Activated T-cell treated with anti-CD3 and anti-CD28 coated beads, Interleukin-2, amount 50 U/mL, for 72 hours (primary cell): Measurements from ENCODE around the gene EPHA5. TPM values are rescaled to one million over a fixed set of nuclear protein-coding genes. Genes with fewer than 3 reads are reported as not detected.

ENCODE experiments used
- ATAC-seq, 2 donors: fragments of 150-1000 bp; cut with Tn5 transposase; replicated peaks in 1 of 2; 2 replicates each; pipeline ENCODE4 v1.10.0; 2021; ENCODE audit warnings: moderate library complexity in 2 of 2, mild to moderate bottlenecking in 1 of 2
- DNase-seq, 2 donors: peaks; one replicate each; pipeline ENCODE4 v3.0.0; 2021 to 2022; ENCODE audit warnings: mixed read lengths in 1 of 2
- H3K27ac Mint-ChIP-seq: one replicate; pipeline ENCODE4 v1.8.0; 2022; ENCODE audit warnings: mild to moderate bottlenecking, moderate library complexity, mixed read lengths
- H3K27me3 Mint-ChIP-seq: one replicate; pipeline ENCODE4 v1.8.0; 2022; ENCODE audit warnings: low read depth, mixed read lengths
- H3K36me3 Mint-ChIP-seq, 2 donors: one replicate each; pipeline ENCODE4 v1.8.0; 2022; ENCODE audit warnings: mixed read lengths in 2 of 2, mild to moderate bottlenecking in 1 of 2; ENCODE audit not compliant: insufficient read depth in 2 of 2
- H3K4me1 Mint-ChIP-seq: one replicate; pipeline ENCODE4 v1.8.0; 2022; ENCODE audit warnings: low read depth, mixed read lengths
- H3K4me3 Mint-ChIP-seq, 2 donors: one replicate each; pipeline ENCODE4 v1.8.0; 2022; ENCODE audit warnings: mild to moderate bottlenecking in 2 of 2, mixed read lengths in 2 of 2, moderate library complexity in 2 of 2
- H3K9me3 Mint-ChIP-seq, 2 donors: one replicate each; pipeline ENCODE4 v1.8.0; 2022; ENCODE audit warnings: mixed read lengths in 2 of 2
- total RNA-seq, 2 donors: library from RNA; stranded (reverse); gene quantifications; one replicate each; pipeline ENCODE4 v1.2.3, GENCODE V29; 2022

The EPHA5 gene
- total RNA-seq, result not detected

DNA sequence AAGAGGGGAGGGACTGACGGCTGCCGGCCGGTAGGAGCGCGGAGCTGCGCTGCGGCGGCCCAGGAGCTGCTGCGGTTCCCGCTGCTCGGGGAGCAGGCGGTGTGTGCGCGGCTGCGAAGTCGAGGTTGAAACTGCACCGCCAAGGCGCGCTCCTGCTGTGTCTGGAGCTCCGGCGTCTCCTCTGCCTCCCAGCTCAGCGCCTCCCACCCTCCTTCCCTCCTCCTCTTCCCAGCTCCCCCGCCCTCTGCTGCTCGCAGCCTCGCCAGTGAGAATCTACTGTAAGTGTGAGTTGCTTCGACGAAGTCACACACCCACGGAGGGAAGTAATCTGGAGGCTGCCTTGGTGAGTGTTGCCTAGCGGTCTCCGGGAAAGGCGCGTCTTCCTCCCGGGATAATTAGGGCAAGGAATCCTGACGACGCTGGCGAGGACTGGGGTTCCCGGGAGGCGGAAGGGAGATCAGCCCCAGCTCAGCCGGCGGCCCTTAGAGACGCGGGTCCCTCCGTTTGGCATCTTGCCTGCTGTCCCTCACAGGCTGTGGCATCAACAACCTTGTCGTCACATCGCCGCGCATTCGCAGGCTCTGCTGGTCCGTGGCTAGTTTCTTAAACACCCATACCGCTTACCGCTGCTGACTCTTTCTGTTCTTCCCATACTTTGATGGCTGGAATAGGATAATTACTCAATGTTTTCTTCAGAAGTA, at the start of gene EPHA5:
EPHA5 (minus strand) TSS at position 159 of the 701 bp plus-strand sequence. CDS start 747 bp downstream, outside the sequence.
- Mint-ChIP-seq H3K27ac (peak within 1 kb of the TSS; percentile 23), H3K4me1 (peaks cover 6% of the 10 kb centered on the region), H3K36me3 (peaks cover 5 to 10% of the 10 kb centered on the region in 2 donors), H3K27me3 (peaks cover 57% of the 10 kb centered on the region), H3K4me3 (peak within 1 kb of the TSS; percentile 44 to 62), H3K9me3 (peaks cover 0 to 2% of the 10 kb centered on the region in 2 donors)
- DNase-seq (no peak), ATAC-seq (no peak)

DNA sequence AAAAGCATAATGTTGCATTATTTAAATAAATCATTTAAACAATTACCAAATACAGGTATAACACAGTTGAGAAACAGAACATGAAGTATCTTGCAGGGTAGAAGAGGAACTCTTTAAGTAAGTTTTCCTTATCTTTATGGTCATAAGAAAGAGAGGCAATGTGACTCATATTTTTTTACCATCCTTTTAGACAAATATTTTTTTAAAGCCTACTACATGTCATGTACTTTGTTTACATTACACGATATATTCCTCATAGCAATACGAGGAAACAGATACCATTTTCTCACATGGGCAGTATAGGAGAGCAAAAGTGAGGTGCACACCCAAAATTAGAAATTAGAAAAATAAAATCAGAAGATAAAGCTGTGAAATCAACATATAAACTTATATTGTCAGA, 49.3 kb upstream of the EPHA5 start:
- Mint-ChIP-seq H3K36me3 (no peaks in the 10 kb centered on the region), H3K4me1 (no peaks in the 10 kb centered on the region), H3K27me3 (no peaks in the 10 kb centered on the region), H3K9me3 (peaks cover 0 to 4% of the 10 kb centered on the region in 2 donors), H3K27ac (no peak overlapping the region), H3K4me3 (no peak overlapping the region)
- ATAC-seq (no peak), DNase-seq (no peak)

DNA sequence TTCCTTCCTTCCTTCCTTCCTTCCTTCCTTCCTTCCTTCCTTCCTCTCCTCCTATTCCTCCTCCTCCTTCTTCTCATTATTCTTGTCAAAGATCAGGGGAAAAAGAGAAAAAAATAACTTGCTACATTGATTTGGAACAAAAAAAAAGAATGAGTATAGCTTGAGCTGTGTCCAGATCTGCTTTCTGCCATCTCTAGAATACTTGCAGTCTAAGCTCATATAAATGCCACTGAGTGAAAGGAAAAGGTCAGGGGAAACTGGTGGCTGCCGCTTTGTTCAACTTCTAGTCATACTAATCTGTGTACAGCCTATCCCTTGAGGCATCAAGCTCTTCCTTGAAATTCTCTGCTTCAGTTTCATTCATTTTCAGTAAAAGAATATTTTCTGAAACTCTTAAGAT, 28.3 kb upstream of the EPHA5 start:
- Mint-ChIP-seq H3K4me1 (no peaks in the 10 kb centered on the region), H3K9me3 (peaks cover 2 to 7% of the 10 kb centered on the region in 2 donors), H3K4me3 (no peak overlapping the region), H3K36me3 (no peaks in the 10 kb centered on the region), H3K27me3 (no peaks in the 10 kb centered on the region), H3K27ac (no peak overlapping the region)
- DNase-seq (no peak), ATAC-seq (no peak)

DNA sequence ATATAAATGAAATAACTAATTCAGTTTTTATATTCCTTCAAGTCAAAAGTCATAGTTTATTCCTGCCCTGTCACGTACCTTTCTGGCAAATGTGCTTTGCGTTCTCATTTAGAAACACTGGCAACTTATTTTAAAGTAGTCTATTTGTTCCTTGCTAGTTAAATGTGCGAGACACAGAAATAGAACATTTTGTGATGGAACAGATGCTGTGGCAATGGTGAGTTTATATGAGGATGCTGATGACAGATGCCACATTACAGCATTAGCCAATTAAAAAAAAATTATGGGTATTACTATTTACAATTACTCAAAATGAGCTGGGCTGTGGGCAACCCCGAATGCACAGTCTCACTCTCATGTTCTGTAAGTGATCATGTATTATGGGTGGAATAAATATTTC, 26.1 kb upstream of the EPHA5 start:
- ATAC-seq (no peak), DNase-seq (no peak)
- no peaks in the 10 kb centered on the region for H3K27me3 Mint-ChIP-seq
- no peak overlapping the region for H3K4me3 Mint-ChIP-seq
- no peak overlapping the region for H3K27ac Mint-ChIP-seq
- H3K4me1 Mint-ChIP-seq, result no peaks in the 10 kb centered on the region
- peaks cover 0 to 7% of the 10 kb centered on the region in 2 donors for H3K9me3 Mint-ChIP-seq
- no peaks in the 10 kb centered on the region for H3K36me3 Mint-ChIP-seq

DNA sequence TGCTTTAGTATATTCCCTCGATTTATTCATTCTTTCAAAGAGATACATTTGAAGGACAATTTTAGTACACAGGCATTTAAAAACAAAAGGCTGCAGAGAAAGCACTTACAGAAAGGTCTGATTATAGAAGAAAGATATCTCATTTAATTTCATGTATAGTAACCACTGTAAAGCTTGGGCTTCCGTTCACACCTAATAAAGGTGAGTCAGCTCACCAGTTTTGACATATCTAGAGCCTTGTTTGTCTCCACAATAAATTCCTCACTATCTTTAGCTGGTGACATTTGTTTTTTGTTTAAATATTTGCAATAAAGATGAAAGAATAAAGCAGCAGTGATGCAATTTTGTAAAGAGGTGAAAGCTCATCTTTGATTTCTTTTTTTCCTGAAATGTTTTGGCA, 1.1 kb upstream of the EPHA5 start:
- Mint-ChIP-seq H3K36me3 (peaks cover 5 to 10% of the 10 kb centered on the region in 2 donors), H3K27ac (no peak overlapping the region), H3K9me3 (peaks cover 0 to 2% of the 10 kb centered on the region in 2 donors), H3K4me3 (no peak overlapping the region), H3K27me3 (peaks cover 57% of the 10 kb centered on the region), H3K4me1 (peaks cover 6% of the 10 kb centered on the region)
- DNase-seq, result no peak
- ATAC-seq, result no peak

DNA sequence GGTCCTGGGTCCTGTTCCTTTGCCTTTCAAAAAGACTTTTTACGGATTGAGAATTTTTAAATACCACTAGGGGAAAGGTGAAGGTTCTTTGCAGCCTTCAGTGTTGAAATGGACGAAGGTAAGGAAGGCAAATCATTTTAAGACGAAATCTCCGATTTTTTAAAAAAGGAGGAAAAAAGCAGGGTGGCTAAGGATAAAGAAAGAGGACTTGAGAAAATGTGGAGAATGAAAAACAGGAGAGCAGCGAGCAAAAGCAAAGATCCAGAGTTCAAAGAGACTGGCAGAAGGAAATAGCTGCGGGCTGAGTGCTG, 314 bp downstream of the EPHA5 start:
- H3K4me3 Mint-ChIP-seq, result peak overlapping the region; percentile 44 to 62
- H3K27me3 Mint-ChIP-seq, result peaks cover 57% of the 10 kb centered on the region
- H3K36me3 Mint-ChIP-seq, result peaks cover 5 to 10% of the 10 kb centered on the region in 2 donors
- peaks cover 6% of the 10 kb centered on the region for H3K4me1 Mint-ChIP-seq
- peak overlapping the region; percentile 23 for H3K27ac Mint-ChIP-seq
- no peak for DNase-seq
- peaks cover 0 to 2% of the 10 kb centered on the region in 2 donors for H3K9me3 Mint-ChIP-seq
- ATAC-seq, result no peak

DNA sequence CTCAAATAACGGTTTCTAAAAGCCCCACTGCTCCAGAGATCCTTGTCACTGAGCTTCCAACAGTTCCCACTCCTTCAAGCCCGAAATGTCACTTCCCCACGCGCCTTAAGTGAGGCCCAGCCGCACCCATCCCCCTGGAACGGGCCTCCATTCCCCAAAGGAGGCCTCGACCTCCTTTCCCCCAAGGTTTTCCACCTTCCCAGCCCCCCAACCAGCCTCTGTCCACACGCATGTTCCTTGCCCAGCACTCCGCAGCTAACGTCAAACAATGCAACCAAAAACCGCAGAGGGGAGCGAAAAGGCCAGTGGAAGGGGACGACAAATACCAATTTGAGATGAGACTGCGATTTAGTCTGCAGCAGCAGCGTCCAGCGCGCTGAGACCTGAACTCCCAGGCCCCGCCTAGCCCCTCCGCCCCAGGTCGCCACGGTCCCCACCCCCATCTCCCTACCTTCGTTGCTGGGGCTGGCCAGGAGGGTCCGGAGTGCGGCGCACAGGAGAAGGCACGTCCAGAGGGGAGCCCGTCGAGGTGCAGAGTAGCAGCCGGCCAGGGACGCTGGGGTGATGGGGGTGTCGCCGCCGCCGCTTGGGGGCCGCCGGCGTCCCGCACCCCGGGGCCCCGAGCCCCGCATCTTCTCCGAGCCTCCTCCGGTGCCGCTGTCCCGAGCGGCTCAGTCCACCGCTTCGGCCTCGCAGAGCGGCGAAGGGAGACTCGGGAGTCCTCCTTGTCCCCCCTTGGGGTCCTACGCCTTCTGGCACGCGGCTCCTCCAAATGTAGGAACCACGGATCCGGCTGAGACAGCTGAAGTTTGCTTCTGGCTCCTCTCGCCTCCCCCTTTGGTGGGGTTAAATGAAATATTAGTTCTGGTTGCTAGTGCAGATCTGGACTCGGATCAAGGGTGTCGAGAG, 924 bp downstream of the EPHA5 start:
- peaks cover 57% of the 10 kb centered on the region for H3K27me3 Mint-ChIP-seq
- peaks cover 5 to 10% of the 10 kb centered on the region in 2 donors for H3K36me3 Mint-ChIP-seq

DNA sequence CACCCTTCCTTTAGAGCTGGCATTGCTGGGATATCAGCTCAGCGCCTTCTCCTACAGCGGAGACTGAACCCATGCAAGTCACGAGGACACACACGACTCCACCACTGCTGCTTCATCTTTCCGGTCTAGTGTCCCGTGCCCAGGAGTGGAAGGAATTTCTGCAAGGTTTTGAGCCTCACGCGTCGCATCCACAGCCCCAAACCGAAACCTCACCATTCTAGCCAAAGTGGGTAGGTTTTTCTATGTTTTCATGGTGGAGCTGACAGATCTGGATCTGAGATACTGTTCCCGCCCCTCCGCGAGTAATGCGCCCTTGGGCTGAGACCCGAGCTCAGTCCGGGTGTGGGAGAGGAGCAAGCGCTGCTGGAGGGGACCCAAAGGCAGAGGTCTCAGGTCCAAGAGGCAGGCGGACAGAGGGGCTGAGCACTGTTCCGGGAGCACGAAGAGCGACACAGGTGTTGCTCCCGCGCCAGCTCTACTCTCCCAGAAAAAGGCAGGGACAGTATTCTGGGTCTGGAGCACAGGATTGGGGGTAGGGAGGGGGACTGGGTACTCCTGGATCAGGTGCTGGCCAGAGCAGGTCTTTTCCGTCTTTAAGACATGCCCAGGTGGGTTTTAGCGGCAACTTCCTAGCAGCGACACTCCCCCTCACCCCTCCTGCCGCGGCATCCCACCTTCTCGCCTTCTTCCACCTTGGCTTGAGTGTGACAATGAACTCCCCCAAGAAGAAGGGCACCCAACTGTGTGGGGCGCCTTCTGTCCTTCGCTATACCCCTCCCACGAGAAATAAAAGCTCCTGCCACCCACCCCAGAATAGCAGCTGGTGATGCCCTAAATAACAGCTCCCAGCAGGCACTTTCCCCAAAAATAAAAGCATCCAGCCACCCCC, 1.8 kb downstream of the EPHA5 start:
- peaks cover 0 to 2% of the 10 kb centered on the region in 2 donors for H3K9me3 Mint-ChIP-seq
- H3K27me3 Mint-ChIP-seq, result peaks cover 57% of the 10 kb centered on the region
- DNase-seq (no peak), ATAC-seq (no peak)
- H3K36me3 Mint-ChIP-seq, result peaks cover 5 to 10% of the 10 kb centered on the region in 2 donors
- H3K4me3 Mint-ChIP-seq, result no peak overlapping the region
- no peak overlapping the region for H3K27ac Mint-ChIP-seq
- peaks cover 6% of the 10 kb centered on the region for H3K4me1 Mint-ChIP-seq

More for the DNA sequence above, 924 bp downstream of the EPHA5 start:
- DNase-seq (no peak), ATAC-seq (no peak)
- Mint-ChIP-seq H3K27ac (no peak overlapping the region), H3K4me1 (peaks cover 6% of the 10 kb centered on the region), H3K4me3 (peak overlapping the region; percentile 44 to 62), H3K9me3 (peaks cover 0 to 2% of the 10 kb centered on the region in 2 donors)

DNA sequence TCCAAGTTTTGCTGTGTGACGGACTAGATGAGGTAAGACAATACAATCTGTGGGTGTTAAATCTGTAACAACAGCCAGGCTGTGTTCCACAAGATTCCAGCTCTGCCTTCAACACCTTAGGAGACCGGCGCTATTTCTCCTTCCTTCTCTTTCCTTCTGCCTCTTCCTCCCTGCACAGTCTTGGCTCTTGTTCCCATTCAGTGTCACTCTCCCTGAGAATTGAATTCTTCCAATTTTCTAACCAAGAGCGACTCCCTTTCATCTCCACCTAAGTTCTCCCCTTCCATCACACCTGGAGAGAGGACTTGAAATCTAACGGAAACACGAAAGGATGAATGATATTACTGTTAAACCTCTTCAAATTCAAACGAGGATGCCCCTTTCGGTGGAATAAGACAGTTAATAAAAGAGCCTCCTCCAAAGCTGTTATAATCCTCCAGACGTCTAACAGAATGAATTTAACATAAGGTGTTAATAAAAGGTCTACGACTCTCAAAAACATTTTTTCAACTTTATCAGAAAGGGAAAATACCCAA, 2.7 kb downstream of the EPHA5 start:
- H3K9me3 Mint-ChIP-seq, result peaks cover 0 to 2% of the 10 kb centered on the region in 2 donors
- H3K4me3 Mint-ChIP-seq, result no peak overlapping the region
- peaks cover 56% of the 10 kb centered on the region for H3K27me3 Mint-ChIP-seq
- peaks cover 6% of the 10 kb centered on the region for H3K4me1 Mint-ChIP-seq
- no peak overlapping the region for H3K27ac Mint-ChIP-seq
- peaks cover 5 to 10% of the 10 kb centered on the region in 2 donors for H3K36me3 Mint-ChIP-seq
- DNase-seq (no peak), ATAC-seq (no peak)

DNA sequence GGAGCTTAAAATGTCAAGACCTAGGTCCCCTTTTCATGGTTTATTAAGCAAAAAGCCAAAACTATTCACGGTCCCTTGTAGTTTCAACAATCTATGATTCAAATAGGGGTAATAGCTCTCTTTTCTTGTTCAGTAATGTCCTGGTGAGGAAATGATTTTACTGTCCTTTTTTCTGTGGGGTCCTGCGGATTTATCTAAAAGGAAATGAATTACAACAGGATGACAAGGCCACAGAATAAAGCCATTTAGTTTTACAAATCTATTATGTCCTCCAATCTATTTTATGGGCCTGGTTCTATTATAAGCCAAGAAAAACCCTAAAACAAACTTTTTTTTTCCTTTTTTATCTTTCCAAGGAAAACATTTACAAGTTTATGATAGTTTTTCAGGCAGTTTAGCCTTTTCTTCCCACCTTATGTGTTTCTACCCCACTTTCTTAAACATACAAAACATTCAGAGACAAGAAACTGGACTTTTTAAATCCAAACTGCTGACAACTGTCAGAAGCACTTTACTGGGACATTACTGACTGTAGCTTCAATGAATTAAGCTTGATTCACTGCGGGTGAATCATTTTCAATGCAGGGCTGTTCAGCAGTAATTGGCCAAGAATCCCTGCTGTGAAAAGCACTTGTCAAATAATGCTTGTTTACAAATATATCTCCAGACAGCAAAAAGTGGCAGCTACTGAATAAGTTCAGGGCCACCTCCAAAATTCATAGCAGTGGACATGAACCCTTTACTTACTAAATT, 4.3 kb downstream of the EPHA5 start:
- no peak for DNase-seq
- Mint-ChIP-seq H3K27ac (no peak overlapping the region), H3K4me1 (peaks cover 6% of the 10 kb centered on the region), H3K9me3 (peaks cover 0 to 2% of the 10 kb centered on the region in 2 donors), H3K36me3 (peaks cover 5 to 8% of the 10 kb centered on the region in 2 donors), H3K4me3 (no peak overlapping the region), H3K27me3 (peaks cover 40% of the 10 kb centered on the region)
- ATAC-seq, result no peak

DNA sequence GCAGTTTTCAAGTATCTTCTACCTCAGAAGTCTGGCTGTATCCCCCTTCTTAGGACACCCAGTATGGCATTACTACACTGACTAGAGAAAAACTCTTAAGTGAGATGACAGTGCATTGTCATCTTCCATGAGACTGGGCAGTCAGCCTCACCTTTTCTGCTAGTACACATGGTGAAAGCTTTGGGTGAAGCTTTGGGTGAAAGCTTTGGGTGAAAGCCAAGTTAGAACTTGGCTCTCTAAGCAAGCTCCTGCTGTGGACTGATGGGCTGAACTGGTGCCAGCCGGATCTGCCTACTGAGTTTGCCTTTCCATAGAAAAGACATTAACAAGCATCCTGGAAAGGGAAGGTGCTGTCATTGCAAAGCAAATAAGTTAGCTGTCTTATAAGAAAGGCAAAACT, 8.8 kb downstream of the EPHA5 start:
- no peak for DNase-seq
- Mint-ChIP-seq H3K4me3 (no peak overlapping the region), H3K4me1 (no peaks in the 10 kb centered on the region), H3K9me3 (peaks cover 2% of the 10 kb centered on the region in 2 donors), H3K36me3 (no peaks in the 10 kb centered on the region), H3K27me3 (no peaks in the 10 kb centered on the region), H3K27ac (no peak overlapping the region)
- ATAC-seq, result no peak

DNA sequence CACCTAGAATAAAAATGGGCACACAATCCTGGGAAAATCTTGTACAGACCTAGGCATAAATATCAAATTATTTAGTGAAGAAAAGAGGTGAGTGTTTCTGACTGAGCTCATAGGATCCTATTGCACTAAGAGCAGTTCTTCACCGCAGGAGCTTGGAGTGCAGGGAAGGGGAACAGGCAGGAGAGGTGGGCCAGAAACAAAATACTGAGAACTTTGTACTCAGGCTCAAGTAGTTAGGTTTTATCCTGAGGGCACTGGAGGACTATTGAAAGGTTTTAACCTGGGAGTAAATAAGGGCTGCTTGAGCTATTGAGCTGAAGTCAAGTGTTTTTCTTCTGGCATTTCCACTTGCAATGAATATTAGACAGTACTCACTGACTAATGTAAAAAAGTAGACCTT, 12.2 kb downstream of the EPHA5 start:
- Mint-ChIP-seq H3K4me3 (no peak overlapping the region), H3K4me1 (no peaks in the 10 kb centered on the region), H3K27ac (no peak overlapping the region), H3K9me3 (peaks cover 2% of the 10 kb centered on the region in 2 donors), H3K27me3 (no peaks in the 10 kb centered on the region), H3K36me3 (no peaks in the 10 kb centered on the region)
- DNase-seq (no peak), ATAC-seq (no peak)
